SK-N-MC (cell line): ENCODE data around the gene OAS3.

Experiments
- EZH2 ChIP-seq: fragments of 200-600 bp; sonication (generic); IDR thresholded peaks from one replicate; pipeline ENCODE4 v1.6.1; 2017; ENCODE audit warnings: antibody characterized with exemption
- POLR2AphosphoS5 ChIP-seq: IDR thresholded peaks from 2 replicates; pipeline ENCODE4 v1.6.1; 2012; ENCODE audit warnings: mild to moderate bottlenecking, low read depth, low read length, borderline replicate concordance

DNA sequence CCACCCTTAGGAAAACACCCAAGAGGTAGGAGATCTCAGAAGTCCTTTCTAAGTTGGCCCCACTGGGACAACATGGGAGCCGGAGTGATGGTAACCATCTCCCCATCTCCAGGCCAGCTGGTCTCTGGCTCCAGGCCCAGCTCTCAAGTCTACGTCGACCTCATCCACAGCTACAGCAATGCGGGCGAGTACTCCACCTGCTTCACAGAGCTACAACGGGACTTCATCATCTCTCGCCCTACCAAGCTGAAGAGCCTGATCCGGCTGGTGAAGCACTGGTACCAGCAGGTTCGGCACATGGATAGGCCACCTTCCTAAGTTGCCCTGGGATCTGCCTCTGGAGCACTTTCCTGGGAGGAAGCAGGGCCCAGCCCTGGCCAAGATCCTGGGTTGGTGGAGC, 29.0 kb downstream of the OAS3 start:
- TF ChIP-seq POLR2AphosphoS5 (no peak), EZH2 (no peak)
